Gastrocnemius medialis (tissue), 4 donors: Measurements from ENCODE around the gene MPPE1. TPM values are rescaled to one million over a fixed set of nuclear protein-coding genes. Genes with fewer than 3 reads are reported as not detected.
"Not testable (repeated sequence)": the region's sequence is repeated elsewhere in the genome, so short reads cannot be mapped to it uniquely, and the experiment has no call there.

Source experiments
- ATAC-seq, 2 donors: fragments of 150-250 bp; one replicate each; pipeline ENCODE4 v1.9.1; 2016
- DNase-seq, 2 donors: peaks; one replicate each; pipeline ENCODE4 v3.0.0-alpha.2; 2019
- H3K27ac ChIP-seq, 4 donors: fragments of 200-600 bp; sonication (generic); 1 replicate in 1 of 4; 2 replicates in 3 of 4; pipeline ENCODE4 v1.5.1; 2016 to 2018; ENCODE audit warnings: mild to moderate bottlenecking in 2 of 4, moderate library complexity in 1 of 4
- H3K27me3 ChIP-seq, 3 donors: fragments of 200-600 bp; sonication (generic) in 2 of 3; 1 replicate in 1 of 3; 2 replicates in 2 of 3; pipeline versions ENCODE4 v1.5.1 to v1.6.0; 2016 to 2019; ENCODE audit warnings: mild to moderate bottlenecking in 1 of 3, moderate library complexity in 1 of 3
- H3K36me3 ChIP-seq, 2 donors: fragments of 200-600 bp; sonication (generic) in 1 of 2; one replicate each; pipeline ENCODE4 v1.5.1; 2017 to 2018
- H3K4me1 ChIP-seq, 2 donors: fragments of 200-600 bp; sonication (generic) in 1 of 2; one replicate each; pipeline ENCODE4 v1.5.1; 2016 to 2017; ENCODE audit warnings: mild to moderate bottlenecking in 2 of 2
- H3K4me3 ChIP-seq, 4 donors: fragments of 200-600 bp; sonication (generic) in 3 of 4; 1 replicate in 1 of 4; 2 replicates in 3 of 4; pipeline ENCODE4 v1.5.1; 2016 to 2019; ENCODE audit warnings: mild to moderate bottlenecking in 2 of 4
- H3K9me3 ChIP-seq, 3 donors: fragments of 200-600 bp; sonication (generic) in 2 of 3; 1 replicate in 1 of 3; 2 replicates in 2 of 3; pipeline ENCODE4 v1.5.1; 2016 to 2019
- CTCF ChIP-seq, 5 experiments: fragments of 450-650 bp in 3 of 5; fragments of 200-600 bp in 2 of 5; sonication (generic) in 2 of 5; IDR thresholded peaks in 4 of 5; conservative IDR thresholded peaks in 1 of 5; 1 replicate in 4 of 5; 2 replicates in 1 of 5; pipeline ENCODE4 v1.5.1; 2016 to 2019; ENCODE audit warnings: antibody characterized with exemption in 5 of 5, mild to moderate bottlenecking in 3 of 5, moderate library complexity in 3 of 5
- POLR2A ChIP-seq, 2 donors: fragments of 450-650 bp; IDR thresholded peaks; one replicate each; pipeline ENCODE4 v1.6.1; 2017; ENCODE audit warnings: antibody characterized with exemption in 2 of 2, mild to moderate bottlenecking in 2 of 2, moderate library complexity in 2 of 2
- in situ Hi-C, 4 donors: fragments of 200-750 bp; cut with MboI; loops; one replicate each; pipeline versions ENCODE4 v1.15.0 to v1.8.0; 2017; ENCODE audit warnings: low sequenced_read_pairs in 4 of 4
- intact Hi-C: fragments of 100-400 bp; cut with DNase I; formaldehyde crosslinking; loops from one replicate; pipeline ENCODE4 v1.15.1; 2023; ENCODE audit warnings: low total_unique reads
- total RNA-seq, 4 donors: library from RNA; depleted of rRNA; stranded (reverse); fragments of >200 nt; gene quantifications; one replicate each; pipeline versions ENCODE4 v1.1.0 to v1.2.3, GENCODE V29; 2016

MPPE1 gene
- total RNA-seq, 4 donors from 2014 or later = 11.0 to 33.6 (median 24.8) TPM

- peak in 1 of 2 donors; percentile 46 for DNase-seq
- no peak for ATAC-seq
- peaks cover 31 to 43% of the 10 kb centered on the region in 2 donors for H3K4me1 ChIP-seq
- H3K4me3 ChIP-seq = peak overlapping the region in 3 of 4 donors; percentile 35 to 81 (median 43)
- in situ Hi-C loops = loop anchor here in 2 of 4 donors (10.0 to 25.0 kb wide), 2 partner anchors 135 to 673 kb away; no protein-coding TSS in a partner anchor
- H3K9me3 ChIP-seq = no peaks in the 10 kb centered on the region
- TF ChIP-seq CTCF (IDR thresholded peaks at IDR 0.05 in 4 of 5, conservative IDR thresholded peaks at IDR 0.05 in 1 of 5) = peak in 4 of 5 experiments; percentile 24 to 35 (median 33)
- TF ChIP-seq POLR2A (IDR thresholded peaks at IDR 0.05) = peak; percentile 40 to 53
- H3K36me3 ChIP-seq = peaks cover 0 to 4% of the 10 kb centered on the region in 2 donors
- intact Hi-C loops = loop anchor here (1.0 to 10.0 kb wide), 5 partner anchors 10 to 1325 kb away; partner anchors contain the start of gene MPPE1
- H3K27ac ChIP-seq = peak overlapping the region; percentile 90 to 99 (median 96)
- H3K27me3 ChIP-seq = no peaks in the 10 kb centered on the region
These were observed 48.2 kb downstream of the MPPE1 start for GRCh38 chr18:11859903-11860407.

- no peaks in the 10 kb centered on the region for H3K9me3 ChIP-seq
- peak overlapping the region; percentile 90 to 99 (median 96) for H3K27ac ChIP-seq
- intact Hi-C loops = loop anchor here (5.0 to 10.0 kb wide), 3 partner anchors 168 to 1325 kb away; no protein-coding TSS in a partner anchor
- in situ Hi-C loops = loop anchor here in 2 of 4 donors (10.0 to 25.0 kb wide), 2 partner anchors 135 to 672 kb away; no protein-coding TSS in a partner anchor
- peaks cover 31 to 49% of the 10 kb centered on the region in 2 donors for H3K4me1 ChIP-seq
- TF ChIP-seq CTCF (IDR thresholded peaks at IDR 0.05 in 4 of 5, conservative IDR thresholded peaks at IDR 0.05 in 1 of 5) = no peak
- TF ChIP-seq POLR2A (IDR thresholded peaks at IDR 0.05) = no peak
- H3K36me3 ChIP-seq = peaks cover 0 to 9% of the 10 kb centered on the region in 2 donors
- H3K27me3 ChIP-seq = no peaks in the 10 kb centered on the region
- DNase-seq (no peak), ATAC-seq (no peak)
- peak overlapping the region in 3 of 4 donors; percentile 35 to 81 (median 43) for H3K4me3 ChIP-seq
These were observed 48.8 kb downstream of the MPPE1 start for GRCh38 chr18:11859282-11859830.

GRCh38 chr18:11857177-11857887 lies 50.8 kb downstream of the MPPE1 start:
- intact Hi-C loops = loop anchor here (1.0 to 10.0 kb wide), 4 partner anchors 130 to 1323 kb away; no protein-coding TSS in a partner anchor
- TF ChIP-seq POLR2A (IDR thresholded peaks at IDR 0.05) = peak; percentile 81 to 88
- no peak for TF ChIP-seq CTCF (IDR thresholded peaks at IDR 0.05 in 4 of 5, conservative IDR thresholded peaks at IDR 0.05 in 1 of 5)
- ATAC-seq (peak; percentile 83 to 86), DNase-seq (peak; percentile 92 to 97)
- Histone ChIP-seq H3K9me3 (no peaks in the 10 kb centered on the region), H3K27me3 (no peaks in the 10 kb centered on the region), H3K36me3 (peaks cover 0 to 25% of the 10 kb centered on the region in 2 donors), H3K27ac (peak overlapping the region; percentile 90 to 99 (median 96)), H3K4me3 (peak overlapping the region; percentile 35 to 81 (median 42)), H3K4me1 (peaks cover 33 to 60% of the 10 kb centered on the region in 2 donors)
- in situ Hi-C loops = loop anchor here in 2 of 4 donors (10.0 to 25.0 kb wide), 2 partner anchors 137 to 670 kb away; no protein-coding TSS in a partner anchor

- not testable (repeated sequence) for H3K27me3 ChIP-seq, DNase-seq, H3K9me3 ChIP-seq, ATAC-seq
- Histone ChIP-seq H3K4me1 (peaks cover 30 to 58% of the 10 kb centered on the region in 2 donors), H3K36me3 (peaks cover 0 to 25% of the 10 kb centered on the region in 2 donors), H3K4me3 (peak overlapping the region; percentile 72 to 92 (median 84)), H3K27ac (peak overlapping the region; percentile 90 to 99 (median 96))
- in situ Hi-C loops (loop anchor here in 2 of 4 donors (10.0 to 25.0 kb wide), 2 partner anchors 140 to 667 kb away; no protein-coding TSS in a partner anchor), intact Hi-C loops (loop anchor here (5.0 to 10.0 kb wide), 3 partner anchors 680 to 1320 kb away; partner anchors contain the start of gene SEH1L)
These were observed 53.6 kb downstream of the MPPE1 start for GRCh38 chr18:11854554-11854953.
